Measurements from ENCODE around the gene PRDM16. TPM values are rescaled to one million over a fixed set of nuclear protein-coding genes. Genes with fewer than 3 reads are reported as not detected.

The PRDM16 gene
- total RNA-seq, 4 donors from 2014 or later, result 0.08 to 0.19 (median 0.12) TPM

DNA sequence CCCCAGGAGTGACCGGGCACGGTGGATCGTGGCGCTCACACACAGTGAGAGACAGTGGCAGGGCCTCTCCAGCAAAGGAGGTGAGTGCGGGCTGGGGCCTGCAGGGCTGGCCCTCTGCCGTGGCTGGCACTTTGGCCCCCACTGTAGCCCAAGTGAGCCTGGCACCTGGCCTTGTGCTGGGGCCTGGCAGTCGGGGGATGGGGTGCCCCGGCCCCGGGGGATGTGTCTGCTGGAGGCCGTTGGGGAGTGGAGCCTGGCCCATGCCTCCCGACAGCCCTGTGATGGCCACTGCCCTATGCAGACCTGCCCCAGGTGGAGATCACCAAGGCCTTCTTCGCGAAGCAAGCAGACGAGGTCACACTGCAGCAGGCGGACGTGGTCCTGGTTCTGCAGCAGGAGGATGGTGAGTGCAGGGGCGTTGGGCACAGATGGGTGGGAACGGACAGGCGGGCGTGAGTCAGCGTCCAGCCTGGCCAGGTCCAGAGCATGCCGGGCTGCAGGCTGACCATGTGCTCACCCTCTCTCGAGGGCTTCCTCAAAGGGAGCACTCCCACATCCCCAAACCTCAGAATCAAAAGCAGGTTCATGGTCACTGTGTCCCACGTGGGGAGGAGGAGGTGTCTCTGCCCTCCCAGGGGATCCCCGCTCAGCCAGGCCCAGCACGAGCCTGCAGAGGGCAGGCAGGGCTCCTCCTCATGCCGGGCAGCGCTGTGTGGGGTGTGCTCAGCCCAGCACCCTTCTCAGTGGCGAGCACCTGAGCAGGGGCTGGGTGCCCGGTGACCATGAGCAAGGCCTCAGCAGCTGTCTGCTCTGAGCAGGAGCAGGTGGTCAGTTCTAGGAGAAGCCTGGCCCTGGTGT lies 410.7 kb downstream of the PRDM16 start:
- TF ChIP-seq, protein P1, sequence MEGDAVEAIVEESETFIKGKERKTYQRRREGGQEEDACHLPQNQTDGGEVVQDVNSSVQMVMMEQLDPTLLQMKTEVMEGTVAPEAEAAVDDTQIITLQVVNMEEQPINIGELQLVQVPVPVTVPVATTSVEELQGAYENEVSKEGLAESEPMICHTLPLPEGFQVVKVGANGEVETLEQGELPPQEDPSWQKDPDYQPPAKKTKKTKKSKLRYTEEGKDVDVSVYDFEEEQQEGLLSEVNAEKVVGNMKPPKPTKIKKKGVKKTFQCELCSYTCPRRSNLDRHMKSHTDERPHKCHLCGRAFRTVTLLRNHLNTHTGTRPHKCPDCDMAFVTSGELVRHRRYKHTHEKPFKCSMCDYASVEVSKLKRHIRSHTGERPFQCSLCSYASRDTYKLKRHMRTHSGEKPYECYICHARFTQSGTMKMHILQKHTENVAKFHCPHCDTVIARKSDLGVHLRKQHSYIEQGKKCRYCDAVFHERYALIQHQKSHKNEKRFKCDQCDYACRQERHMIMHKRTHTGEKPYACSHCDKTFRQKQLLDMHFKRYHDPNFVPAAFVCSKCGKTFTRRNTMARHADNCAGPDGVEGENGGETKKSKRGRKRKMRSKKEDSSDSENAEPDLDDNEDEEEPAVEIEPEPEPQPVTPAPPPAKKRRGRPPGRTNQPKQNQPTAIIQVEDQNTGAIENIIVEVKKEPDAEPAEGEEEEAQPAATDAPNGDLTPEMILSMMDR (IDR thresholded peaks at IDR 0.05), result no peak
- TF ChIP-seq POLR2A (IDR thresholded peaks at IDR 0.05), result no peak
- Histone ChIP-seq H3K36me3 (peaks cover 0 to 24% (median 0%) of the 10 kb centered on the region in 3 donors), H3K9me3 (no peaks in the 10 kb centered on the region), H3K4me3 (no peak overlapping the region), H3K4me1 (peaks cover 14 to 36% (median 18%) of the 10 kb centered on the region in 3 donors), H3K27me3 (peaks cover 0 to 14% (median 0%) of the 10 kb centered on the region in 4 donors), H3K27ac (no peak overlapping the region)
- intact Hi-C loops (cut with DNase I), result no loop called here
- DNase-seq, result no peak
- WGBS, 2 donors, result 87% methylated on average over 7 of the region's 30 CpGs; no CpG with 5 or more reads in 1 of the 2 donors

DNA sequence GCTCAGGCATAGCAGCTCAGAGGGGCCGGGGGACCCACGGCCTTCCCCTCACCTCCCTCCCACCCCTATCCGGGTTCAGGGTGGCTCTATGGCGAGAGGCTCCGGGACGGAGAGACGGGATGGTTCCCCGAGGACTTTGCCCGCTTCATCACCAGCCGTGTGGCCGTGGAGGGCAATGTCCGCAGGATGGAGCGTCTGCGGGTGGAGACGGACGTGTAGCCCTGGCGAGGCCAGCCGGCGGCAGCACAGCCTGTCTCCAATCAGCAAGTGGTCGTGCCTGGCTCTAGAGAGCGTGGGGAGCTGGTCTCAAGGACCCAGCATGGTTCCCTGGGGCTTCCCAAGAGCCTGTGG lies 411.3 kb downstream of the PRDM16 start:
- no peak overlapping the region for H3K4me3 ChIP-seq
- intact Hi-C loops (cut with DNase I), result no loop called here
- no peak for TF ChIP-seq POLR2A (IDR thresholded peaks at IDR 0.05)
- TF ChIP-seq, protein P1 (IDR thresholded peaks at IDR 0.05), result no peak
- H3K36me3 ChIP-seq, result peaks cover 0 to 24% (median 0%) of the 10 kb centered on the region in 3 donors
- WGBS, 2 donors, result no CpG with 5 or more reads among the region's 21 CpGs
- peaks cover 0 to 14% (median 0%) of the 10 kb centered on the region in 4 donors for H3K27me3 ChIP-seq
- H3K27ac ChIP-seq, result no peak overlapping the region
- peaks cover 14 to 36% (median 18%) of the 10 kb centered on the region in 3 donors for H3K4me1 ChIP-seq
- DNase-seq, result no peak
- no peaks in the 10 kb centered on the region for H3K9me3 ChIP-seq

DNA sequence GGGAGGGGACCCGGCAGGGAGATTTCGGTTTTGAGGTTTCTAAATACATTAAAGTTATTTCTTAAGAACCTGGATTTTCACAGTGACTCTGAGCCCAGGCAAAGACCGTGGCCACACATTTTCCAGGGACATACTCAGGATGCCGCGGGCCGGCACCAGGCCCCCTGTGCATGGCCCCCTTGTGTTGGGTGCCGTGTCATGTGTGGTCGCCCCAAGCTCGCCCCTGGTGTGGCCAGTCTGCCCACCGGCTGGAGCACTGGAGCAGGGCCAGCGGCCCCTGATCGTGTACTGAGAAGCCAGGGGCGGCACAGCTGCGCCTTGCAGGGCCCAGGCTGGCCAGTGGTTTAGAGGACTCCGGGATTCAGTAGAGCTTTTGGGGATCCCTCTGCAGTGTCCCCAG lies 412.0 kb downstream of the PRDM16 start:
- no peak overlapping the region for H3K4me3 ChIP-seq
- H3K27me3 ChIP-seq, result peaks cover 0 to 11% (median 0%) of the 10 kb centered on the region in 4 donors
- intact Hi-C loops (cut with DNase I), result no loop called here
- H3K4me1 ChIP-seq, result peaks cover 14 to 36% (median 18%) of the 10 kb centered on the region in 3 donors
- no peak for DNase-seq
- H3K27ac ChIP-seq, result no peak overlapping the region
- H3K36me3 ChIP-seq, result peaks cover 0 to 21% (median 0%) of the 10 kb centered on the region in 3 donors
- 49 to 74% methylated on average over 3 to 4 of the region's 15 CpGs for WGBS, 2 donors
- no peak for TF ChIP-seq POLR2A (IDR thresholded peaks at IDR 0.05)
- TF ChIP-seq, protein P1 (IDR thresholded peaks at IDR 0.05), result no peak
- no peaks in the 10 kb centered on the region for H3K9me3 ChIP-seq

DNA sequence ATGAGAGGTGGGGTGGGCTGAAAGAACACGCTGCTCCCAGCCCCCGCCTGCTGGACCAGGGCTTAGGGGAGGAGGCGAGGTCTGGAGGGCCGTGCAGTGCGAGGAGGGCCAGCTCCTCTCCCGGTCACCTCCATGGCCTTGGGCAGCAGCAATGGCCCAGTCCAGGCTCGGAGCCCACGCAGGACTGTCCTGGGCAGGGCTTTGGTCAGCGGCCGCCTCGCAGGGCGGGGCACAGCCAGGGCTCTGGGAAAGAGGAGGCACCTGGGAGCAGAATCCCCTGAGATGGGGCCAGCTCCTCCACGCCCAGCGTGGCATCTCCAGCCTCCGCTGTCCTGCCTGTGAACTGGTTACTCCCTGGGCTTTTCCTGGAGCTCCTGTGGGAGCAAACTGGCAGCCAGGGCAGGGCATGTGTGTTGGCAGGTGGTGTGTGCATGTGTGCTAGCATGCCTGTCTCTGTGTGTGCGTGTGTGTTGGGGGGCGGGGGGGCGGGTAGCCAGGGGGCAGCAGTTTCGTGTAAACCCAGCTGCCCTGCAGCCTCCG lies 412.9 kb downstream of the PRDM16 start:
- peaks cover 0 to 12% (median 0%) of the 10 kb centered on the region in 3 donors for H3K36me3 ChIP-seq
- H3K4me3 ChIP-seq, result no peak overlapping the region
- H3K4me1 ChIP-seq, result peaks cover 14 to 36% (median 18%) of the 10 kb centered on the region in 3 donors
- intact Hi-C loops (cut with DNase I), result no loop called here
- TF ChIP-seq, protein P1 (IDR thresholded peaks at IDR 0.05), result no peak
- TF ChIP-seq POLR2A (IDR thresholded peaks at IDR 0.05), result no peak
- H3K9me3 ChIP-seq, result no peaks in the 10 kb centered on the region
- 29% methylated on average over 4 of the region's 20 CpGs; no CpG with 5 or more reads in 1 of the 2 donors for WGBS, 2 donors
- peak overlapping the region; percentile 63 to 80 (median 74) for H3K27ac ChIP-seq
- peaks cover 0 to 6% (median 0%) of the 10 kb centered on the region in 4 donors for H3K27me3 ChIP-seq
- DNase-seq, result no peak

DNA sequence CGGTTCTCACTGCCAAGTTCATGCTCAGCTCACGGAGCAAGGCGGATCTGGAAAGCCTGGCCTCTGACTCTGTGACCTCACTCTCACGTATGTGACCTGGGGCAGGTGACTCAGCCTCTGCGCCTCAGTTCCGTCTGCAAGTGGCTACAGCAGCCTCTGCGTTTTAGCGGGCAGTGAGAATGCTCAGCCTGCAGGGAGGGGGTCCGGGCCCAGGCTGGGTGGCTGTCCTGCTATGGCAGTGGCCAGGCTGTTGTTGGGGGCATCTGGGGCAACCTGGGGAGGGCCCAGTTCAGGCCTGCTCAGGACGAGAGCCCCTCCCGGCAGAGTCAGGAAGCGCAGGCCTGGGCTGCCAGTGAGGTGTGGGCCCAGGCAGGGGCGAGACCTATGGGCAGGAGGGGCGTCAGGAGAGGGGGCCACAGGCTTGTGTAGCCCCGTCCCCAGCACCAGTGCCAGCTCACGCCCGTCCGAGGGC lies 413.4 kb downstream of the PRDM16 start:
- DNase-seq, result no peak
- H3K4me3 ChIP-seq, result no peak overlapping the region
- H3K36me3 ChIP-seq, result peaks cover 0 to 11% (median 0%) of the 10 kb centered on the region in 3 donors
- H3K27ac ChIP-seq, result peak overlapping the region; percentile 63 to 80 (median 74)
- no peaks in the 10 kb centered on the region for H3K9me3 ChIP-seq
- intact Hi-C loops (cut with DNase I), result no loop called here
- H3K4me1 ChIP-seq, result peaks cover 14 to 36% (median 18%) of the 10 kb centered on the region in 3 donors
- H3K27me3 ChIP-seq, result peaks cover 0 to 5% (median 0%) of the 10 kb centered on the region in 4 donors
- no peak for TF ChIP-seq POLR2A (IDR thresholded peaks at IDR 0.05)
- TF ChIP-seq, protein P1 (IDR thresholded peaks at IDR 0.05), result peak in 3 of 6 experiments; percentile 31 to 58 (median 32)
- 21 to 23% methylated on average over 6 to 8 of the region's 18 CpGs for WGBS, 2 donors
